Breast epithelium (tissue), 4 donors: ENCODE results near the gene GSTM2. TPM values are rescaled to one million over a fixed set of nuclear protein-coding genes. Genes with fewer than 3 reads are reported as not detected.
A peak's percentile ranks its signal among the peaks of the same experiment; 100 is the strongest.
"Not testable (repeated sequence)": the region's sequence is repeated elsewhere in the genome, so short reads cannot be mapped to it uniquely, and the experiment has no call there.

ENCODE experiments used
- DNase-seq, 2 donors: peaks; one replicate each; pipeline ENCODE4 v3.0.0-alpha.2; 2019; ENCODE audit warnings: low spot score in 2 of 2
- H3K27ac ChIP-seq, 2 donors: fragments of 200-600 bp; sonication (generic) in 1 of 2; one replicate each; pipeline ENCODE4 v1.5.1; 2016 to 2019; ENCODE audit warnings: mild to moderate bottlenecking in 1 of 2
- H3K27me3 ChIP-seq, 2 donors: fragments of 200-600 bp; sonication (generic) in 1 of 2; one replicate each; pipeline versions ENCODE4 v1.5.1 to v1.6.0; 2017 to 2019; ENCODE audit warnings: control low read depth in 1 of 2, mild to moderate bottlenecking in 1 of 2
- H3K36me3 ChIP-seq: fragments of 200-600 bp; one replicate; pipeline ENCODE4 v1.5.1; 2019
- H3K4me1 ChIP-seq, 2 donors: fragments of 200-600 bp; sonication (generic); one replicate each; pipeline ENCODE4 v1.5.1; 2016 to 2019; ENCODE audit warnings: control low read depth in 1 of 2
- H3K4me3 ChIP-seq, 3 donors: fragments of 200-600 bp; sonication (generic); 1 replicate in 2 of 3; 2 replicates in 1 of 3; pipeline ENCODE4 v1.5.1; 2016 to 2019; ENCODE audit warnings: mild to moderate bottlenecking in 3 of 3, moderate library complexity in 2 of 3
- H3K9me3 ChIP-seq, 2 donors: fragments of 200-600 bp; sonication (generic) in 1 of 2; one replicate each; pipeline ENCODE4 v1.5.1; 2016 to 2019; ENCODE audit warnings: control low read depth in 1 of 2
- POLR2A ChIP-seq: fragments of 450-650 bp; IDR thresholded peaks from one replicate; pipeline ENCODE4 v1.6.1; 2016; ENCODE audit warnings: antibody characterized with exemption, mild to moderate bottlenecking, moderate library complexity
- POLR2AphosphoS5 ChIP-seq, 3 donors: sonication (generic); formaldehyde crosslinking; IDR thresholded peaks; one replicate each; pipeline ENCODE4 v1.6.1; 2017; ENCODE audit warnings: antibody characterized with exemption in 3 of 3
- intact Hi-C: fragments of 100-400 bp; cut with DNase I; formaldehyde crosslinking; loops from one replicate; pipeline ENCODE4 v1.15.1; 2023; ENCODE audit warnings: low total_unique reads
- total RNA-seq, 3 donors: library from RNA; depleted of rRNA; stranded (reverse); fragments of >200 nt; gene quantifications; one replicate each; pipeline ENCODE4 v1.1.0, GENCODE V29; 2016
- TF ChIP-seq, protein P1 (sequence below), 3 donors: fragments of 450-650 bp; IDR thresholded peaks; one replicate each; pipeline ENCODE4 v1.5.1; 2016 to 2017; ENCODE audit warnings: antibody characterized with exemption in 3 of 3, mild to moderate bottlenecking in 3 of 3, moderate library complexity in 3 of 3

GSTM2 gene
- total RNA-seq, 3 donors from 2014 or later, result 47.8 to 93.4 (median 66.5) TPM

- Histone ChIP-seq H3K4me3 (peak within 1 kb of the TSS in 1 of 3 donors; percentile 69), H3K27me3 (no peaks in the 10 kb centered on the region), H3K9me3 (no peaks in the 10 kb centered on the region), H3K27ac (peak within 1 kb of the TSS in 1 of 2 donors; percentile 90), H3K4me1 (no peaks in the 10 kb centered on the region), H3K36me3 (no peaks in the 10 kb centered on the region)
- TF ChIP-seq POLR2AphosphoS5 (IDR thresholded peaks at IDR 0.05) (no peak), POLR2A (no peak)
- TF ChIP-seq, protein P1, sequence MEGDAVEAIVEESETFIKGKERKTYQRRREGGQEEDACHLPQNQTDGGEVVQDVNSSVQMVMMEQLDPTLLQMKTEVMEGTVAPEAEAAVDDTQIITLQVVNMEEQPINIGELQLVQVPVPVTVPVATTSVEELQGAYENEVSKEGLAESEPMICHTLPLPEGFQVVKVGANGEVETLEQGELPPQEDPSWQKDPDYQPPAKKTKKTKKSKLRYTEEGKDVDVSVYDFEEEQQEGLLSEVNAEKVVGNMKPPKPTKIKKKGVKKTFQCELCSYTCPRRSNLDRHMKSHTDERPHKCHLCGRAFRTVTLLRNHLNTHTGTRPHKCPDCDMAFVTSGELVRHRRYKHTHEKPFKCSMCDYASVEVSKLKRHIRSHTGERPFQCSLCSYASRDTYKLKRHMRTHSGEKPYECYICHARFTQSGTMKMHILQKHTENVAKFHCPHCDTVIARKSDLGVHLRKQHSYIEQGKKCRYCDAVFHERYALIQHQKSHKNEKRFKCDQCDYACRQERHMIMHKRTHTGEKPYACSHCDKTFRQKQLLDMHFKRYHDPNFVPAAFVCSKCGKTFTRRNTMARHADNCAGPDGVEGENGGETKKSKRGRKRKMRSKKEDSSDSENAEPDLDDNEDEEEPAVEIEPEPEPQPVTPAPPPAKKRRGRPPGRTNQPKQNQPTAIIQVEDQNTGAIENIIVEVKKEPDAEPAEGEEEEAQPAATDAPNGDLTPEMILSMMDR (IDR thresholded peaks at IDR 0.05), result no peak
- intact Hi-C loops, result no loop called here
- no peak for DNase-seq
Observed at GRCh38 chr1:109687641-109688499, 20.0 kb downstream of the GSTM2 start, which contains the start of gene GSTM1. TSS of gene GSTM1 (plus strand) at chr1:109687817. CDS start at chr1:109687874, 57 bp downstream.

DNA sequence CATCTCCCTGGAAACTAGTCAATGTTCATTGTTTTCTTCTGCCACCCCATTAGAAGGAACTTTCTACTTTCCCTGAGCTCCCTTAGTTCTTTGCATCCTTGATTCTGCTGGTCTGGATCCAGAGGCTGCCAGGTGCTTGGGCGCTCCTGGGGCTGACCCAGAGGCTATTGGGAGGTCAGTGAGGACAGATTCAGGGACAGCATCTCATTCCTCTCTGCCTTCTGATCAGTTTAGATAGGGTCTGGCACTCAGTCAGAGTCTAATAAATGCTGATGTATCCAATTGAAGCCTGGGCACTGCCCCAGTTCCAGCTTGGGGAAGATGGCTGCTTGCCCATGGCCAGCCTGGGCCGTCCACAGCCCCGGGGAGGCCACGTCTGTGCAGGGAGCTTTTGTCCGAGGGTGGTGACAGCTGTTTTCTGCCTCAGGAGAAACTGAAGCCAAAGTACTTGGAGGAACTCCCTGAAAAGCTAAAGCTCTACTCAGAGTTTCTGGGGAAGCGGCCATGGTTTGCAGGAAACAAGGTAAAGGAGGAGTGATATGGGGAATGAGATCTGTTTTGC, 22.1 kb downstream of the GSTM2 start:
- no peak for DNase-seq
- H3K27ac ChIP-seq, result no peak overlapping the region
- H3K4me1 ChIP-seq, result no peaks in the 10 kb centered on the region
- TF ChIP-seq, protein P1 (IDR thresholded peaks at IDR 0.05), result no peak
- no peak for TF ChIP-seq POLR2A
- TF ChIP-seq POLR2AphosphoS5 (IDR thresholded peaks at IDR 0.05), result no peak
- no peaks in the 10 kb centered on the region for H3K9me3 ChIP-seq
- H3K4me3 ChIP-seq, result no peak overlapping the region
- no peaks in the 10 kb centered on the region for H3K36me3 ChIP-seq
- H3K27me3 ChIP-seq, result no peaks in the 10 kb centered on the region
- intact Hi-C loops, result no loop called here

- intact Hi-C loops, result no loop called here
- no peak for DNase-seq
- H3K4me1 ChIP-seq, result no peaks in the 10 kb centered on the region
- H3K9me3 ChIP-seq, result no peaks in the 10 kb centered on the region
- H3K27me3 ChIP-seq, result no peaks in the 10 kb centered on the region
- TF ChIP-seq, protein P1 (IDR thresholded peaks at IDR 0.05), result no peak
- no peaks in the 10 kb centered on the region for H3K36me3 ChIP-seq
- no peak overlapping the region for H3K4me3 ChIP-seq
- H3K27ac ChIP-seq, result no peak overlapping the region
Observed at GRCh38 chr1:109691759-109692158, 23.9 kb downstream of the GSTM2 start.

DNA sequence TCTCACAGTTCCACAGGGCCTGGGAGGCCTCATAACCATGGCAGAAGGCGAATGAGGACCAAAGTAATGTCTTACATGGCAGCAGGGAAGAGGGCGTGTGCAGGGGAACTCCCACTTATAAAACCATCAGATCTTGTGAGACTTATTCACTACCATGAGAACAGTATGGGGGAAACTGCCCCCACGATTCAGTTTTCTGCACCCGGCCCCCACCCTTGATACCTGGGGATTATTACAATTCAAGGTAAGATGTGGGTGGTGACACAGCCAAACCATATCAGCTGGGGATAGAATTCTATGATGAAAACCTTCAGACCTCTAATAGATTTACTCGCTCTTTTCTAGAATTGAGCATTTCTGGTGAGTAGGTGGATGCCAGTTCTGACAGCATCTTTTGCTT, 26.5 kb downstream of the GSTM2 start:
- intact Hi-C loops, H3K27me3 ChIP-seq, H3K4me1 ChIP-seq, DNase-seq, H3K27ac ChIP-seq, H3K4me3 ChIP-seq, H3K9me3 ChIP-seq, H3K36me3 ChIP-seq: not testable (repeated sequence)

DNA sequence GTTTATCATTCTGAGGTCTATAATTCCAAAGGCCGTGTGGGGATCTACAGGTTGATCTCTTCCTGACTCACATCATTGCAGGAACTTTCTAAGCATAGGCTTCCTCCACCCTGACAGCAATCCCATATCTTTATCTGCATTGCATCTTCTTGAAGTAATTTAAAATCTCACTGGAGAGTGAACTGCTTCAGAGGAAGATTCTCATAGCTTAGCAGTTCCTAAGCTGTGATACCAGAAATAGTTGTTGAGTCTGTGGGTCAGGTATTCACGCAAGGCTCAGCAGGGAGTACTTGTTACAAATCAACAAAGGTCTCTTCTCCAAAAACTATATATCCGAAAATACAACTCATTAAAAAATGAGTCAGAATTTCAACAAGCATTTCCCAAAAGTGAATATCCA, 27.3 kb downstream of the GSTM2 start:
- H3K4me3 ChIP-seq, H3K27me3 ChIP-seq, DNase-seq, H3K36me3 ChIP-seq, H3K9me3 ChIP-seq, intact Hi-C loops, H3K27ac ChIP-seq, H3K4me1 ChIP-seq: not testable (repeated sequence)

DNA sequence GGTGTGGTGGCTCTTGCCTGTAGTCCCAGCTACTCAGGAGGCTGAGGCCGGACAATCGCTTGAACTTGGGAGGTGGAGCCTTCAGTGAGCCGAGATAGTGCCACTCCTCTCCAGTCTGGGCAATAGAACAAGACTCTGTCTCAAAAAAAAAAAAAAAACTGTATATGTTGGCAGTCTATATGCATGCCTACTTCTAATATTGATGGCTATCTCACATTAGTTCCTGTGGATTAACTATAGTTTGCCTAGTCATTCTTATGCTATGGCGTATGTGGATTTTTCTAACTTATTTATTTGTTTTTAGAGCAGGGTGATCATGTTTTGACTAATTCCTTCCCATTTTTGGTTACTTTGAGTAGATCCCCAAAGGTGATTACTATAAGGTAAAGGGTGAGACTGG, 29.2 kb downstream of the GSTM2 start:
- no peaks in the 10 kb centered on the region for H3K27me3 ChIP-seq
- H3K4me1 ChIP-seq, result no peaks in the 10 kb centered on the region
- TF ChIP-seq POLR2AphosphoS5 (IDR thresholded peaks at IDR 0.05) (no peak), POLR2A (no peak)
- TF ChIP-seq, protein P1 (IDR thresholded peaks at IDR 0.05), result no peak
- DNase-seq, result no peak
- no peaks in the 10 kb centered on the region for H3K36me3 ChIP-seq
- no peak overlapping the region for H3K4me3 ChIP-seq
- intact Hi-C loops, result no loop called here
- H3K9me3 ChIP-seq, result no peaks in the 10 kb centered on the region
- no peak overlapping the region for H3K27ac ChIP-seq

DNA sequence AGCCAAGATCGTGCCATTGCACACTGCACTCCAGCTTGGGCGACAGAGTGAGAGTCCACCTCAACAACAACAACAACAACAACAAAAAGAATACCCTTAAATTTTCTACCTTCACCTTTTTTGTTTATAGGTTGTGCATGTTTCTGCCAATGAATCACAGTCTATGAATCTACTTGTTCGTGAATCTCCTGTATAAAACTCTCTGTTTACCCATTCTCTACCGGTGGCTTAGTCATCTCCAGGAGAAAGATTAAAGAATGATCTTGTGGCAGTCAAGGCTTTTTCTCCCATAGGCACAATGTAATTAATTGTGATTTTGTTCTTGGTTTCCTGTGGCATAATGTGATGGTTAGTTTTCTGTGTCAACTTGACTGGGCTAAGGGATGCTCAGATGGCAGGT, 30.0 kb downstream of the GSTM2 start:
- H3K27me3 ChIP-seq, H3K9me3 ChIP-seq, DNase-seq, H3K36me3 ChIP-seq, H3K4me1 ChIP-seq, H3K27ac ChIP-seq, intact Hi-C loops, H3K4me3 ChIP-seq: not testable (repeated sequence)

DNA sequence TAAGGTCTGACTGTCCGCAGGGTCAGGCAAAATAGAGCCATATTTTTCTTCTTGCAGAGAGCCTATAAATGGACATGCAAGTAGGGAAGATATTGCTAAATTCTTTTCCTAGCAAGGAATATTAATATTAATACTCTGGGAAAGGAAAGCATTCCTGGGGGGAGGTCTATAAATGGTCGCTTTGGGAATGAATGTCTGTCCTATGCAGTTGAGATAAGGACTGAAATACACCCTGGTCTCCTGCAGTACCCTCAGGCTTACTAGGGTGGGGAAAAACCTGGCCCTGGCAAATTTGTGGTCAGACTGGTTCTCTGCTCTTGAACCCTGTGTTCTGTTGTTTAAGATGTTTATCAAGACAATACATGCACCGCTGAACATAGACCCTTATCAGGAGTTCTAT, 35.1 kb downstream of the GSTM2 start:
- H3K27ac ChIP-seq, H3K4me3 ChIP-seq, intact Hi-C loops, H3K4me1 ChIP-seq, H3K9me3 ChIP-seq, H3K36me3 ChIP-seq, H3K27me3 ChIP-seq, DNase-seq: not testable (repeated sequence)
